GM19455 (cell line): ENCODE measurements around the gene AVPI1.
"Not testable (repeated sequence)": the region's sequence is repeated elsewhere in the genome, so short reads cannot be mapped to it uniquely, and the experiment has no call there.

Experiments used
- ATAC-seq: cut with Tn5 transposase; IDR thresholded peaks from one replicate; pipeline ENCODE4 v1.9.1; 2021; ENCODE audit not compliant: unreplicated experiment

The AVPI1 gene

DNA sequence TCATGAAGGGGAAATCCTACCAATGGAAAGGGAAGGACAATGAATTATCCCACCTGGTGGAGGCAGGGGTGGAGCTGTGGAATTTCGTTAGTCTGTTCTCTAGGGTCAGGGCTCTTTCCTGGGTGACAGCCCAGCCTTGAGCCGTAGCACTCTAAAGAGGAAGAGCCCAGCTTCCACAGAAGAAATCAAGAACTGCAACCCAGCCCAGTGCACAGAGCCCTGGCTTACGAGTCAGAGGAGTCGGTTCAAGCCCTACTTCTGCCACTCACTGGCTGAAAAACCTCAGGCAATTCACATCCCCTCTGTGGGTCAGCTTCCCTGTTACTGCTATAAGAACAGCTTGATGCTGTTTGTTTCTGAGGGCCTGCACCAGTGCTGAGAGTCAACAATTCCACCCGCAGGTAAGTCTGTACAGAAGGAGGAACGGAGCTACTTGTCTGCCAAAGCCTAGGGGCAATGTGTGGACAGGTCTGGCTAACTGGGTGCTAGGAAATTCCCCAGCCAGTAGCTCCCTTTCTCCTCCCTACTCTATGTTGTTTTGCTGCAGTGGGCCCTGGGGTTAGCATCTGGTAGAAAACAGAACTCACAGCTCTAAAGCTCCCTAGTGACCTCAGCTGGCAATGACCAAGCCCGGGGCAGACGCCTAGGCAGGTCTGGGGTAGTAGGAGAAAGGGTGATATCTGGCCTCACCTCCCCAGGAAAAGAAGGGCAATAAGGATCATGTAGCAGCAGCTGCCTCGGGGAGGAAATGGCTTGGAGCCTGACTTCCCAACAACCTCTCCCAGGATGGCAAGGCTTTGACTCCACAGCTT lies 3.3 kb downstream of the AVPI1 start:
- no peak for ATAC-seq

DNA sequence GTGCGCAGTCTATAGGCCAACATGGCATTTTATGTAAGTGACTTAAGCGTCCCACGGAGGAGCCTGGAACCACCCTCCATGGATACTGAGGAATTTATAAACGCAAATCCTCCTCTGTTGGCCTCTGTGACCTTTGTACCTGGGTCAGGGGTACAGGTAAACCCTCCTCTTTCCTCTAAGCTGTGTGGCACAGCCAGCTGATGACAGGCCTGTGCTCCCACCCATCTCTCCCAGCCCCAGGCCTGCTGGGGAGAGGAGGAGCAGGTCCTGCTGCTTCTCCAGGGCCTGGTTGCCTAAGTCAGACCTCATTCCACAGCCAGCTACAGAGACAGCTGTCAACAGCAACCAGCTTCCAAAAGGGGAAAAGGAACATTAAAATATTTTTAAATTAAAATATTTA lies 5.0 kb downstream of the AVPI1 start:
- no peak for ATAC-seq

DNA sequence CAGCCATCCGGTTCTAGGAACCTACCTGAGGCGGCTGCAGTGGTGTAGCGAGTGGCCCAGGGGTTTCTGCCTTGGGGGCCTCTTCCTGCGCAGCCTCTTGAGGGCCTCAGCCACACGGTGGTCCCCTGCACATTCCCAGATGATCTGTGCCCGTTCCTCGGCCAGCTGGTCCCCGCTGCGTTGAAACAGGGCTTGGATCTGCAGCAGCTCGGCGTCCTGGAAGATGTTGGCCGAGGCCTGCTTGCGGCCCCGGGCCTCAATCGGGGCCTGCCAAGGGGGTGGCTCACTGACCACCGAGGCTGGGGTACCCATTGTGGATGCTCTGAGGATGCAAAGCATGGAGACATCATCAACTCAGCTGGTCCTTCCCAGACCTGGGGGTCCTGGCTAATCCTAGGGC lies 7.4 kb downstream of the AVPI1 start:
- ATAC-seq = no peak

- no peak for ATAC-seq
These were observed 10.1 kb downstream of the AVPI1 start for GRCh38 chr10:97676770-97677581.

- ATAC-seq = no peak
These were observed 11.8 kb downstream of the AVPI1 start for GRCh38 chr10:97675222-97675621.

DNA sequence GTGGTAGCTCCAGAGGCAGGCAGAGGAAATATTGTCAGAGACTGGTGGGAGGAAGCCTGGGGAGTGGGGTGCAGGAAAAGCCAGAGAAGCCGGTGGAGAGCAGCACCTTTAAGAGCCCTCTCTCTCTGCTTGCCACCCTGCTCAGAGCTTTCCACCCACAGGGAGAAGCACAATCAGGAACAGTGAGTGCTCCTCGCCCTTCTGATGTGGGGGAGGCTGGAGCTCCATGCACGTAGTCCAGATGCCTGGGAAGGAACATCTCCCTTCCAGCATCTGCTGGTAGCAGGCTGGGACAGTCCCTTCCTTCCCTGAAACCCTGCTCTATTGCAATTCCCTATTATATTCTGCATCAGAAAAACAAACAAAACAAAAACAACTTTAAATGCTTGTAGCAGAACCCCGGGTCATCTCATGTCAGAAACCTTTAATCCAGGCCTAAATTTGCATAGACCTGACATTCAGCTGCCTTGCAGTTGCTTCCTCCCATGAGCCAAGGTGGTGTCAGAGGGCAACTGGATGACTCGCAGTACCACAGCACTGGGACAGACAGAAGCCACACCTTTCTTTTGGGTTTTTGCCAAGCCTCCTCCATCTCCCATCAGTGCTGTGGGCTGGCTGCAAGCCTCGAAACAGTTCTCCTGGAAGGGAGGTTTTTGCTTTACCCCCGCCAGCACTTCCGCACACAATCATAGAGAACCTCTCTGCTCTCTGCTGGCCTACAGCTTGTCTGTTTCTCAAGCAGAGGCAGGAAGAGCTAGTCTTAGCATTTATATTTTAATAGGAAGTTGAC lies 13.1 kb downstream of the AVPI1 start:
- no peak for ATAC-seq

DNA sequence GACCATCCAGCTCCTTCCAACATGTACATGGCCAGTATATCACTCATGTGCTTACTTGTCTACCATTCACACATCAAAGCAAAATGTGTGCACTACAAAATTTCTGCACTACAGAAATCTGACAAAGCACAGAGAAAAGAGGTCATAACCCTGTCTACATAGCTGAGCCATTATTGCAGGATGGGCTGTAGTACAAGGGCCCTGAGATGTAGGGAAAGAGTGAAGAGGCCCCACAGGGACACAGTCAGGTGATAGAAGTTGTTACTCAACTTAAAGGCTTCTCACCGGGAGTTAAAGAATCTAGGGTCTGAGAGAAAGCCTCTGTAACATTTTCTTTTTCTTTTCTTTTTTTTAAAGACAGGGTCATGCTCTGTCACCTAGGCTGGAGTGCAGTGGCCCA lies 17.5 kb downstream of the AVPI1 start:
- ATAC-seq = no peak

GRCh38 chr10:97667463-97667862 lies 19.6 kb downstream of the AVPI1 start:
- ATAC-seq = no peak

DNA sequence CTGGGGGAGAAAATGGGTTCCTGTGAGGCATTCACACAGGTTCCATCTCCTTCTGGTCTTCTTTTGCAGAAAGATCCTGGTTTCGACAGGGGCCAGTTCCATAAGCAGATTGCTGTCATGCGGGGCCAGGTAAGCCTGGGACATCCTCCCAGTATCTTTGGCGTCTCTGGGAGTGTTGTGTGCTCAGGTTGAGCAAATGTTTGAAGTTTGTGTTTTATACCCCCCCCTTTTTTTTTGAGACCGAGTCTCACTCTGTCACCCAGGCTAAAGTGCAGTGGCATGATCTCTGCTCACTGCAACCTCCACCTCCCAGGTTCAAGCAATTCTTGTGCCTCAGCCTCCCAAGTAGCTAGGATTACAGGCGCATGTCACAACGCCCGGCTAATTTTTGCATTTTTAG lies 20.0 kb downstream of the AVPI1 start:
- no peak for ATAC-seq

DNA sequence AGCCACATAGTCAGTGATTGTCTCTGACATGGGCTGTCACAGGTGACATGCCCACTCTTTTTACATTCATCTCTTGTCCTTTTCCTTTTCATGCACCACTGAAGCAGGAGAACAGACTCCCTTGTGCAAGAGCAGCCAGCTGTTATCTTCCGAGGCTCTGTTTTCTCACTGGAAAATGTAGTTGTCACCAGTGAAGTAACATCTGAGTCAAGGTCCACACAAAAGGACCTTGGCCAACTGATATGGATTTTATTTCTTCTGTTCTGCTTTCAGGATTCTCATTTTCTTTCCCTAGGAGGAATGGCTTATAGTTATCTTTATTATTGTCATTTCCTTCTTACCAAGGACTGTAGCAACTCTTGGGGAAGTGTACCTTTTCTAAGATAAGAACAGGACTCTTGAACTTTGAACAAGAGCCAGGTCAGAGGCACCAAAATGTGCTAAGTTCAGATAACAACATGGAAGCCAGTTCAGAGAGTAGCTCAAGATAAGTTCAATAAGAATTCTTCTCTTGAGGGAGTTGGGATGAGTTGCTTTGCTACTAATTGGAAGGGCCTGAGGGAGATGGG lies 22.7 kb downstream of the AVPI1 start:
- no peak for ATAC-seq

GRCh38 chr10:97659589-97659988 lies 27.5 kb downstream of the AVPI1 start:
- no peak for ATAC-seq

DNA sequence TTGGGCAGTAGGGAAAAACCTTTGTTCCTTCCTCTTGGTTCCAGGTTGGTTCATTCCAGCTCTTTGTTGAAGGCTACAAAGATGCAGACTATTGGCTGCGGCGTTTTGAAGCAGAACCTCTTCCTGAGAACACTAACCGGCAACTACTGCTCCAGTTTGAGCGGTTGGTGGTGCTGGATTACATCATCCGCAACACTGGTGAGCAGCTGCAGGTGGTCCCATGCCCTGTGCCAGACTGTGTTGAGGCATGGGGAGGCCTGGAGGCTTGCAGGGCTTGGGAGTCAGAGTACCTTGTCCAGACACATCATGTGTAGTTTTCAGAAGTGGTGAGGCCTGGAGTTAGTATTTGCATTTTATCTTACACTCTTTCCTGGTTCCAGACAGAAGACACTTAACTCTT lies 30.3 kb downstream of the AVPI1 start:
- no peak for ATAC-seq

DNA sequence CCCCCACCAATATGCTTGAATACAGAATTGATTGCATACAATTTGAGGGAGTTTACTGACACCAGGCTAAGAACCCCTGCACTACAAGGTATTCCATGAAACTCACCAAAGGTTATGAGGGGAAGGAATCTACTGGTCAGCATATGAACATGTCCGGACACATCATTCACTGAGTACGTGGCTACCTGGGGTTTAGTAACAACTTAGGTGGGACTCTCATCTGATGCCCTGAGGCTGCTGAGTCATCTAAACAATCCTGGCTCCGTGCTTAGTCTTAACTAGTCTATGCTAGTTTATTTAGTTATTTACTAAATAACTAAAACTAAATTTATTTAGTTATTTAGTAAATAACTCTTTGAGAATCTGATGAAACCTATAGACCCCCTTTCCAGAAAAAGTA lies 35.3 kb downstream of the AVPI1 start:
- ATAC-seq = no peak

DNA sequence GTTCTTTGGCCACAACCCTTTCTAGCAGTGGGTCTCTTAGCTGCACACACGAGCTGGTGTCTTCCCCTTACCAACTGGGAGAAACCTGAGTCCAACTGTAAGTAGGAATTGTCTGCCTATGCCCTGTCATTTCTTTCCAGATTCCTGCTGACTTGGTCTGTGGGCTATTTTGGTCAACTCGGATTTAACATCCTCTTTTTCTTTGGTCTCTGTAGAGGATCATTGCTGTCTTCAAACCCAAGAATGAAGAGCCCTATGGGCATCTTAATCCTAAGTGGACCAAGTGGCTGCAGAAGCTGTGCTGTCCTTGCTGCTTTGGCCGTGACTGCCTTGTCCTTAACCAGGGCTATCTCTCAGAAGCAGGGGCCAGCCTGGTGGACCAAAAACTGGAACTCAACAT lies 36.3 kb downstream of the AVPI1 start:
- ATAC-seq = no peak

- not testable (repeated sequence) for ATAC-seq
These were observed 37.7 kb downstream of the AVPI1 start for GRCh38 chr10:97649405-97649750.

DNA sequence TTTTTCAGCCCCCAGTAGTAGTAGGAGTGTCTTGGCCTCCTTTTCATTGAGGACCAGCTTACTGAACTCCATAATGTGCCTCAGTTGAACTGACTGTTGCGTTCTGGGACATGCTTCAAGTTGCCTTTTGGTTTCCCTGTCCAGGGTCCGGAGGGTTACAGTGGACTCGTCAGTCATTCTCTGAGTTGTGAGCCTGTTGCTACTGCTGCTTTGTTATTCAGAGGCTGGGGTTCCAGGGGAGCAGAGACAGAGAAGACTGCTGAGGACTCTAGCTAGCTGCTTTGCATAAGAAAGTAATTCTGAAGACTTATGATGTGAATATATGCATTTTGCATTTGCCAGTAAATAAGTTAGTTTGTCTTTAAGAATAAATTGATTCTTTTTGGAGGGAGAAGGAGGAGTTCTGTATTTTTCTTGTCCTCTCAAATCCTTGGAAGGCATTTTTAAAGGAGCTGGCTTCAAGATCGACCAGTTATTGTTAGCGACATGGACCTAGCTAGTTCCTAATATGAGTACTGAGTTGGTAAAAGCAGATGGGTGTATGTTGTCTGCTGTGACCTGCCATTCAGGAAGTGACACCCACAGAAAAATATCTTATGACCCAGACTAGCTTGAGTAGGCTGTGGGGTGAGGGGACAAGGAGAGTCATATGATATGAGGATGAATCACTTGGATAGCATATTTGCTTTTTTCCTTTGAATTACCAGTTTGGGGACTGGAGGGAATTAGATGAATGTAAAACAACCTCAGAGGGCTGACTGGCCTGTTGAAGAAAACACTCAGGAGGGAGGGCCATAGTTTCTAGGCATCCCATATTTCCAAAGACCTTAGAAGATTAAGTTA lies 38.3 kb downstream of the AVPI1 start:
- peak; percentile 85 for ATAC-seq

DNA sequence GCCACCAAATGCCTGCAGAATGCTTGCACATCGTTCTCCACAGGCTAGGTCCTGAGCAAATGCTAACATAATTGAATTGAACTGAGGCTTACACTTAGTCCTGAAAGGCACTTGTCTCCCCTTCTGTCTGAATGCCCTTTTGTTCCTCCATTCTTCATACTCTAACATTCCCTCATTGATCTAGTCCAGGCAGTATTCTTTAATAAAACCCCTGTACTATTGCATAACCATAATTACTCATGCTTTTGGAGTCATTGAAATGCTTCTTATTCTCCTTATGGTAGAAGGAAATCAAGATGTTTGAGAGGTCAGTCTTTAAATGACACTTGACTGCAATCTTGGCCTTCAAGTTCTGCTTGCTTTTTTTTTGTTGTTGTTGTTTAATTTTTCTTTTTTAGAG lies 39.5 kb downstream of the AVPI1 start:
- no peak for ATAC-seq

DNA sequence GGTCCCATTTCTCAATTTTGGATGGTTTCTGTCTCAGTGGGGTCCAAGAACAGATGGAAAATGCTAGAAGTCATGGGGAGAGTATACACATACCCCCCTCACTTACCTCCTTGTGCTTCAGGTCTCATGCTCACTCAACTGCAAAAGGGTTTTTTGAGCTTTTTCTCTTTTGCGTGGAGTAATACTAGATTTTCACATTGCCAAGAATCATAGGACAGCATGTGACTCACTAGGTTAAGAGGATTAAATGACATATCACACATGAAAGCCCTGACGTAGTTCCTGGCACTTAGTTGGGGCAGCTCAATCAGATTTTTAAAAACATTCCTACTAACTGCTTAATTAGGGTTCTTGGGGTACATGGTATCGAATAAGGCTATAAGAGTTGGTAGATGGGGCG lies 42.1 kb downstream of the AVPI1 start:
- ATAC-seq = no peak

DNA sequence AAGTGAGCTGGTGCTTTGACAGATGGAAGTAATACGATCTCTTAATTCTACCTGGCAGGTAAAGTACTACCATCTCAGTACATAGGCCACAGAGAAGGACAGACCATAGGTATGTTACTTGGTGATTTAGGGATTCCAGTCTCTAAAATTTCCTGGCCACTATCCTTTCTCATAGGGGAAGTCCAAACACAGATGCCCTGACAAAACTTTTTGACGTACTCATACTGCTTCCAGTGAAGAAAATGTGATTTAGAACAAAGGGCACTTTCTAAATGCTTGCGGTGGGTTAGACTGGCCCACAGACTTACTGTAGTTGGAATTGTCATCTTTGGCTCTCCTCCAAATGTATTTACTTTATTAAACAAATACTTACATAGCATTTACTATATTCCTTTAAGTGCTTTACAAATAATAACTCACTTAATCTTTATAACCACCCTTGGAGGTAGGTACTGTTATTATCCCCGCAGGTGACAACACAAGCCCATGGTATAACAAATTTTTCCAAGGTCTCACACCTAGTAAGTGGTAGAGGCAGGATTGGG lies 43.5 kb downstream of the AVPI1 start:
- ATAC-seq = no peak

DNA sequence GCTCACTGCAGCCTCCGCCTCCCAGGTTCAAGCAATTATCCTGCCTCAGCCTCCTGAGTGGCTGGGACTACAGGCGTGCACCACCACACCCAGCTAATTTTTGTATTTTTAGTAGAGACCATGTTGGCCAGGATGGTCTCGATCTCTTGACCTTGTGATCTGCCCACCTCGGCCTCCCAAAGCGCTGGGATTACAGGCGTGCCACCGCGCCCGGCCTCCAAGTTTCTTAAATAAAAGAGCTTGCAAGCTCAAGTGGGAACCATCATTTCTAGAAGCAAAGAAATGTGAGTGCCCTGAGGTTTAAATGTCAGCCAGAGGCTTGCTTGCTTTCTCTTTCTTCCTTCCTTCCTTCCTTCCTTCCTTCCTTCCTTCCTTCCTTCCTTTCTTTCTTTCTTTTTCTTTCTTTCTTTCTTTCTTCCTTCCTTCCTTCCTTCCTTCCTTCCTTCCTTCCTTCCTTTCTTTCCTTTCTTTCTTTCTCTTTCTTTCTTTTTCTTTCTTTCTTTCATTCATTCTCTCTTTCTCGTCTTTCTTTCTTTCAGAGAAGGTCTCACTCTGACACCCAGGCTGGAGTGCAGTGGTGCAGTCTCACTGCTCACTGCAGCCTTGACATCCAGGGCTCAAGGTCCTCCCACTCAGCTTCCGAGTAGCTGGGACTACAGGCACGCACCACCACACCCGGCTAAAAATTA lies 44.4 kb downstream of the AVPI1 start:
- ATAC-seq = not testable (repeated sequence)
